Nephron (organoid): Measurements from ENCODE around the gene ARFGAP3.

Experiments used
- H3K27ac Mint-ChIP-seq, 3 experiments: 2 replicates each; pipeline ENCODE4 v1.8.0; 2020; ENCODE audit warnings: mixed read lengths in 3 of 3, mild to moderate bottlenecking in 2 of 3, moderate library complexity in 1 of 3
- H3K27me3 Mint-ChIP-seq: 2 replicates; pipeline ENCODE4 v1.8.0; 2021; ENCODE audit warnings: low read depth, mild to moderate bottlenecking, moderate library complexity, mixed read lengths
- H3K36me3 Mint-ChIP-seq: 2 replicates; pipeline ENCODE4 v1.8.0; 2020; ENCODE audit warnings: low read depth, mixed read lengths
- H3K4me1 Mint-ChIP-seq: 2 replicates; pipeline ENCODE4 v1.8.0; 2020; ENCODE audit warnings: mixed read lengths
- H3K4me3 Mint-ChIP-seq, 3 experiments: 2 replicates each; pipeline ENCODE4 v1.8.0; 2020; ENCODE audit warnings: mild to moderate bottlenecking in 3 of 3, mixed read lengths in 3 of 3, moderate library complexity in 2 of 3
- H3K9me3 Mint-ChIP-seq: 2 replicates; pipeline ENCODE4 v1.8.0; 2020; ENCODE audit warnings: mixed read lengths
- CTCF ChIP-seq, 3 experiments: fragments of 200-600 bp; sonication (generic); IDR thresholded peaks; one replicate each; pipeline ENCODE4 v1.5.0; 2021; ENCODE audit warnings: antibody characterized with exemption in 3 of 3; ENCODE audit not compliant: unreplicated experiment in 3 of 3

The ARFGAP3 gene

GRCh38 chr22:42816336-42816735 lies 40.7 kb downstream of the ARFGAP3 start:
- Mint-ChIP-seq H3K4me3 (no peak overlapping the region), H3K27ac (peak overlapping the region in 2 of 3 experiments; percentile 2 to 55), H3K9me3 (no peaks in the 10 kb centered on the region), H3K4me1 (peaks cover 4% of the 10 kb centered on the region), H3K36me3 (peaks cover 50% of the 10 kb centered on the region), H3K27me3 (no peaks in the 10 kb centered on the region)
- TF ChIP-seq CTCF (IDR thresholded peaks at IDR 0.05; ENCODE audit: unreplicated experiment in 3 of 3): no peak

- Mint-ChIP-seq H3K9me3 (no peaks in the 10 kb centered on the region), H3K27ac (no peak overlapping the region), H3K36me3 (peaks cover 51% of the 10 kb centered on the region), H3K4me1 (no peaks in the 10 kb centered on the region), H3K4me3 (no peak overlapping the region), H3K27me3 (no peaks in the 10 kb centered on the region)
- TF ChIP-seq CTCF (IDR thresholded peaks at IDR 0.05; ENCODE audit: unreplicated experiment in 3 of 3): no peak
Observed at GRCh38 chr22:42814616-42815015, 42.5 kb downstream of the ARFGAP3 start.

- no peaks in the 10 kb centered on the region for H3K27me3 Mint-ChIP-seq
- no peak for TF ChIP-seq CTCF (IDR thresholded peaks at IDR 0.05; ENCODE audit: unreplicated experiment in 3 of 3)
- no peak overlapping the region for H3K27ac Mint-ChIP-seq
- H3K4me1 Mint-ChIP-seq: no peaks in the 10 kb centered on the region
- H3K36me3 Mint-ChIP-seq: peaks cover 54% of the 10 kb centered on the region
- no peak overlapping the region for H3K4me3 Mint-ChIP-seq
- no peaks in the 10 kb centered on the region for H3K9me3 Mint-ChIP-seq
Observed at GRCh38 chr22:42814215-42814614, 42.9 kb downstream of the ARFGAP3 start.

GRCh38 chr22:42813501-42813900 lies 43.6 kb downstream of the ARFGAP3 start:
- TF ChIP-seq CTCF (IDR thresholded peaks at IDR 0.05; ENCODE audit: unreplicated experiment in 3 of 3): no peak
- Mint-ChIP-seq H3K27me3 (no peaks in the 10 kb centered on the region), H3K4me1 (no peaks in the 10 kb centered on the region), H3K36me3 (peaks cover 59% of the 10 kb centered on the region), H3K4me3 (no peak overlapping the region), H3K9me3 (no peaks in the 10 kb centered on the region), H3K27ac (no peak overlapping the region)

GRCh38 chr22:42811459-42811858 lies 45.6 kb downstream of the ARFGAP3 start:
- TF ChIP-seq CTCF (IDR thresholded peaks at IDR 0.05; ENCODE audit: unreplicated experiment in 3 of 3): no peak
- Mint-ChIP-seq H3K4me1 (no peaks in the 10 kb centered on the region), H3K36me3 (peaks cover 65% of the 10 kb centered on the region), H3K27ac (no peak overlapping the region), H3K27me3 (no peaks in the 10 kb centered on the region), H3K4me3 (no peak overlapping the region), H3K9me3 (no peaks in the 10 kb centered on the region)

GRCh38 chr22:42808521-42808920 lies 48.6 kb downstream of the ARFGAP3 start:
- no peak overlapping the region for H3K4me3 Mint-ChIP-seq
- no peak for TF ChIP-seq CTCF (IDR thresholded peaks at IDR 0.05; ENCODE audit: unreplicated experiment in 3 of 3)
- no peaks in the 10 kb centered on the region for H3K27me3 Mint-ChIP-seq
- H3K27ac Mint-ChIP-seq: no peak overlapping the region
- H3K36me3 Mint-ChIP-seq: peaks cover 71% of the 10 kb centered on the region
- no peaks in the 10 kb centered on the region for H3K9me3 Mint-ChIP-seq
- peaks cover 5% of the 10 kb centered on the region for H3K4me1 Mint-ChIP-seq
